DMS153 treated with DMSO at 0.1 percent for 48 hours (cell line): ENCODE data around the gene MYH10.
"Not testable (repeated sequence)": the region's sequence is repeated elsewhere in the genome, so short reads cannot be mapped to it uniquely, and the experiment has no call there.

Experiments
- DNase-seq: peaks from one replicate; lab custom pipeline; 2025; ENCODE audit not compliant: unreplicated experiment; lab: John Stamatoyannopoulos, UW

The MYH10 gene

GRCh38 chr17:8630227-8630801, at the start of gene MYH10:
MYH10 (minus strand) TSS chr17:8630725; CDS start chr17:8623246, 7,479 bp downstream.
- no peak for DNase-seq

DNA sequence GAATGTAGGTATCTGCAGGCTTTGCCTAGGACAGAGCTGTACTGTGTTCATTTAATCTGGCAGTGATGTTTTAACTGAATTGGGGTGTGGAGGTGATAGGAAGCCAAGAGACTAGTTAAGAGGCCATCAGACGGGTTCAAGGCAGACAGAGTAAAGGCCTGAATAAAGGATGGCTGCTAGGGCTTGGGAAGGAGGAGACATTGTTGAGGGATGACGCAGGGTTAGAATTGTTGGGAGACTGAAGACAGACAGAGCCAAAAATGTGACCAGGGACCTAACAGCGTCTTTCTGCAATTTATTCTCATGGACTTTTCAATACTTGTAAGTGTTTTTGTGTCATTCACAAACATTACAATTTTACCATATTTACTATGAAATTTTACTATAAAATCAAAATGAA, 48.6 kb upstream of the MYH10 start:
- no peak for DNase-seq

GRCh38 chr17:8675306-8675705, 44.8 kb upstream of the MYH10 start:
- DNase-seq: no peak

GRCh38 chr17:8674344-8675305, 44.1 kb upstream of the MYH10 start:
- no peak for DNase-seq

- no peak for DNase-seq
Observed at GRCh38 chr17:8673612-8674011, 43.1 kb upstream of the MYH10 start.

DNA sequence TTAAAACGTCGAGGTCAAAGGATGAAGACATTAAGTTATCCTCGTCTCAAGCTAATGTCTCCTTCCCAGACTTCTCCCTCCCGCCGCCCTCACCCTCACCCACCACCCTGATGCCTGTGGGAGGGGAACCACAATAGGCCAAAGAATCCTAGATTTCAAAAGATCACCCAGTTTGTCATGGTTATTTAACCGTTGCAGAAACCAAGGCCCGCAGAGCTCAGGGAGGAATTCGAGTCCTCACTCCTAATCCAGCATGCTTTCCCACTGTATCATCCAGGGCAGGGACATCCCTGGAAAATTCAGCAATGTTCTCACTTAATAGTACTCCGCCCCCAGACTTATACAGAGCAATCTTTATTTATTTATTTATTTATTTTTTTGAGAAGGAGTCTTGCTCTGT, 41.8 kb upstream of the MYH10 start:
- no peak for DNase-seq

DNA sequence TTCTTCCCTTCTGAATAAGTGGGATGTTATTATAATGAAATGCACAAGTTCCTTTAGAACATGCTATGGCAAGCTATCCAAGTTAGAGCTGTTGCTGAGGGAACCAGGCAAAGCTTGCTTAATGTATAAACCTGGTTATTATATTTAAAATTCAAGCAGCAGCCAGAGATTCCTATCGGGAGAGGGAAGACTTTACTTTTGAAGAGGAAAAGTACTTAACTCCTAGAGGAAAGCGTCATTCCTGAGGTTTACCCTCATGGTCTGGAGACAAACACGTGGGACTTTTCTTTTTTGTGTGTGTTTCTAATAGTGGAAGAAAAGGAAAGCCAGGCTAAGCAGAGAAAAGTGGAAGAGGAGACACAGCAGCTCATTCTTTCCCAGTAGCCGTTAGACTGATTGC, 39.9 kb upstream of the MYH10 start:
- DNase-seq: no peak

- DNase-seq: no peak
Observed at GRCh38 chr17:8668176-8668740, 37.7 kb upstream of the MYH10 start.

DNA sequence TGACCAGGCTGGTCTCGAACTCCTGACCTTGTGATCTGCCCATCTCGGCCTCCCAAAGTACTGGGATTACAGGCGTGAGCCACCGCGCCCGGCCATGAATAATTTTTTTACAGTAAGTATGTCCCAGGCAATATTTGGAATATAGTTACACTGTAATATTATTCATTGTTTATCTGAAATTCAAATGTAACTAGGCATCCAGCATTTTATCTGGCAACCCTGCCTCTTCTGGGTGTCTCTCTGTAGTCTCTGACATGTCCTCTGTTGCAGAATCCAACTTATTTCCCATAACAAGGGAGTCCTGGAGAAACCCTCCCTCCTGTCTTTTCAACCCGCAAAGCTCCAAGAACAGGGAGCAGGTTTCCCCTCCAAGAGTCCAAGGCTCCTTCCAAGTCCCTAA, 36.9 kb upstream of the MYH10 start:
- no peak for DNase-seq

GRCh38 chr17:8665684-8666083, 35.2 kb upstream of the MYH10 start:
- no peak for DNase-seq

GRCh38 chr17:8664456-8665126, 34.1 kb upstream of the MYH10 start:
- DNase-seq: no peak

DNA sequence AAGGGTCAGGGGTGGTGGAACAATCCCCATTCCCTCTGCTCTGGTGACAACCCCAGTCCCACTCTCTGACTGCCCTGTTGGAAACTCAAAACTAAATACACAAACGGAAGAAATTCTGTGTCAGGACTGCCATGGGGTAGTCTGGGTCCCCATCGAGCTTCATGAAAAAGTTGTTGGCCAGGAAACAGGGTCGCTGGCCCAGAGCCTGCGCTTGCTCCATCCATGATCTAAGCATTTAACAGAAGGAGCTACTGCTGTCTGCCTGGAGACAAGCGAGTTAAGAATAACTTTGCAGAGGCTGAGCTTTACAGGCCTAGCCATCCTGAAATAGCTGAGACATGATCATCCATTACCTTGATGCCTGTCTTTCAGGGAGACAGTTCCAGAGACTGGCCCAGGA, 32.4 kb upstream of the MYH10 start:
- no peak for DNase-seq

DNA sequence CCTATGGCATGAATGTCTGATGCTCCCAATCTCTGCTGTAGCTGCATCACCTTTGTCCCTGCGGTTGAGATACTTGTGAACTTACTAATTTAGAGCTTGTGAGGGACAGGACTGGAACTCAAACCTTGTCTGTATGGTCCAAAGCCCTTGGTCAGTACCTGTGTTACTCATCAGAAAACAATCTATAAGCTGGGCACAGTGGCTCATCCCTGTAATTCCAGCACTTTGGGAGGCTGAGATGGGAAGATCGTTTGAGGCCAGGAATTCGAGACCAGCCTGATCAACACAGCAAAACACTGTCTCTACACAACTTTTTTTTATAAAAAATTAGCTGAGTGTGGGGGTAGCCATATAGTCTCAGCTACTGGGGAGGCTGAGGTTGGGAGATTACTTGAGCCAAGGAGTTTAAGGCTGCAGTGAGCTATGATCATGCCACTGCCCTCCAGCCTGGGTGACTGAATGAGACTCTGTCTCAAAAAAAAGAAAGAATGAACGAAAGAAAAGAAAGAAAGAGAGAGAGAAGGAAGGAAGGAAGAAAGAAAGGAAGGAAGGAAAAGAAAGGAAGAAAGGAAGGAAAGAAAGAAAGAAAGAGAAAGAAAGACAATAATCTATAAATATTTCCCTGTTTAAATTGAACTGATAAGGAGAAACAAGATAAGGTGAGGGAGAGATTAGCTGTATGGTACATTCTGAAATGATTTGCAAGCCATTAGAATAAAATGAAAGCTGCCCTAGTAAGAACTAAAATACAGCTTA, 31.7 kb upstream of the MYH10 start:
- DNase-seq: no peak

- DNase-seq: not testable (repeated sequence)
Observed at GRCh38 chr17:8660709-8661108, 30.2 kb upstream of the MYH10 start.

GRCh38 chr17:8659758-8660410, 29.4 kb upstream of the MYH10 start:
- DNase-seq: no peak

DNA sequence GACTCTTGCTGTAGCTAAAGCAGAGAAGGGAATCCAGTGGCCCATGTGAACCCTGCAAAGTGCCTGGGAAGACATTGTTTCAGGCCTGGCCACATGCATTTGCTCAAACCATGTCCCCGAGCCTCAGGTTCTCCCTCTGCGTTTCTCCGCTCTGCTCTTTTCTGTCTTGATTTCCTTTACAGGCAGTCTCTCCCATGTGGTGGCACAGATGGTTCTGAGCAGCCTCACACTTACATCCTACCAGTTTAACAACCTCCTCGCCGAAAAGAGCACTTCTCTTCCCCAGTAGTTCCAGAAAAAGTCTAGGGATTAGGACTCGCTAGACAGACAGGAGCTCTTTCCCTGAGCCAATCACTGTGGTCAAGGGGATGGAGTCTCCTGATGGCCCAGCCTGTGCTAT, 28.3 kb upstream of the MYH10 start:
- DNase-seq: no peak

DNA sequence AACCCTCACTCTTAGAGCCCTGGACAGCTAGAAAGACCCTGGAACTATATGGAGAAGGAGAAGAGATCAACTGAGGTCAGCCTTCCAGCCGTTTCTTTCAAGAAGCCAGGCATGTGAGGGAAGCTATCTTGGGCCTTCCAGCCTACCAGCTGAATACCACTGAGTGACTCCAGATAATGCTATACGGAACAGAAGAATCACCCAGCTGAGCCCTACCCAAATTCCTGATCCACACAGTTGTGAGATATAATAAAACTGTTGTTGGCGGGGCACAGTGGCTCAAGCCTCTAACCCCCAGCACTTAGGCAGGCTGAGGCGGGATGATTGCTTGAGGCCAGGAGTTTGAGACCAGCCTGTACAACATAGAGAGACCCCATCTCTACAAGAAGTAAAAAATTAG, 26.2 kb upstream of the MYH10 start:
- no peak for DNase-seq

DNA sequence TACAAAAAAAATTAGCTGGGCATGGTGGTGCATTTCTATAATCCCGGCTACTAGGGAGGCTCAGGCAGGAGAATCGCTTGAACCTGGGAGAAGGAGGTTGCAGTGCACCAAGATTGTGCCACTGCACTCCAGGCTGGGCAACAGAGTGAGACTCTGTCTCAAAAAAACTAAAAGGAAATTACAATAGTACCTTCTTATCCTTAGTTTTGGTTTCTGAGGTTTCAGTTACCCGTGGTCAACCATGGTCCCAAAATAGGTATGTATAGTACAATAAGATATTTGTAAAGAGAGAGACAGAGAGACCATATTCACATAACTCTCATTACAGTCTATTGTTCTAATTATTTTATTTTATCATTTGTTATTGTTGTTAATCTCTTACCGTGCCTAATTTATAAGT, 24.3 kb upstream of the MYH10 start:
- DNase-seq: no peak

GRCh38 chr17:8651013-8651412, 20.5 kb upstream of the MYH10 start:
- no peak for DNase-seq

DNA sequence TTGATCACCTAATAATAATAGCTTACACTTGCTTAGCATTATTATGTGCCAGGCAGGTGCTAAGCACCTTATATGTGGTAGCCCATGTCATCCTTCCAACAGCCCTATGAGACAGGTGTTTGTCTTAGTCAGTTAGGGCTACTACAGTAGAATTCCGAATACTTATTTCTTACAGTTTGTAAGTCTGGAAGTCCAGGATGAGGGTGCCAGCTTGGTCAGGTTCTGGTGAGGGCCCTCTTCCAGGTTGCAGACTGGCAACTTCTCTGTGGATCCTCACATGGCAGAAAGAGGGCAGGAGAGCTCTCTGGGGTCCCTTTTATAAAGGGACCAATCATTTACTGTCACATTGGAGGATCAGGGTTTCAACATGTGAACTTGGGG, 19.6 kb upstream of the MYH10 start:
- DNase-seq: no peak
